Uterus (tissue), 2 donors: ENCODE results near the gene EOMES.

Source experiments
- POLR2A ChIP-seq, 2 donors: fragments of 450-650 bp; IDR thresholded peaks; one replicate each; pipeline ENCODE4 v1.6.1; 2016; ENCODE audit warnings: antibody characterized with exemption in 2 of 2, mild to moderate bottlenecking in 1 of 2, moderate library complexity in 1 of 2
- TF ChIP-seq, protein P1 (sequence below), 4 experiments: fragments of 200-600 bp in 2 of 4; fragments of 450-650 bp in 2 of 4; sonication (generic) in 2 of 4; IDR thresholded peaks; one replicate each; pipeline ENCODE4 v1.5.1; 2016 to 2019; ENCODE audit warnings: antibody characterized with exemption in 4 of 4, mild to moderate bottlenecking in 2 of 4, moderate library complexity in 1 of 4

DNA sequence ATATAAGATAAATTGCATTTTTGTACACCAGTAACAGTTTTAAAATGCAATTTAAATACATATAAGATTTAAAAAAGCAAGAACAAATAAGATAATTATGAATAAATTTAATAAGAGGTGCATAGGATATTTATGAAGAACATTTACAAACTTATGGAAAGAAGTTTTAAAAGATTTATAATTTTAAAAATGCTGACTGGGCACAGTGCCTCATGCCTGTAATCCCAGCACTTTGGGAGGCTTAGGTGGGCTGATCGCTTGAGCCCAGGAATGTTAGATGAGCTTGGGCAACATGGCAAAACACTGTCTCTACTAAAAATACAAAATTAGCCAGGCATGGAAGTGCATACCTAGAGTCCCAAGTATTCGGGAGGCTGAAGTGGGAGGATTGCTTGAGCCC is 37.8 kb downstream of the EOMES start:
- TF ChIP-seq, protein P1, sequence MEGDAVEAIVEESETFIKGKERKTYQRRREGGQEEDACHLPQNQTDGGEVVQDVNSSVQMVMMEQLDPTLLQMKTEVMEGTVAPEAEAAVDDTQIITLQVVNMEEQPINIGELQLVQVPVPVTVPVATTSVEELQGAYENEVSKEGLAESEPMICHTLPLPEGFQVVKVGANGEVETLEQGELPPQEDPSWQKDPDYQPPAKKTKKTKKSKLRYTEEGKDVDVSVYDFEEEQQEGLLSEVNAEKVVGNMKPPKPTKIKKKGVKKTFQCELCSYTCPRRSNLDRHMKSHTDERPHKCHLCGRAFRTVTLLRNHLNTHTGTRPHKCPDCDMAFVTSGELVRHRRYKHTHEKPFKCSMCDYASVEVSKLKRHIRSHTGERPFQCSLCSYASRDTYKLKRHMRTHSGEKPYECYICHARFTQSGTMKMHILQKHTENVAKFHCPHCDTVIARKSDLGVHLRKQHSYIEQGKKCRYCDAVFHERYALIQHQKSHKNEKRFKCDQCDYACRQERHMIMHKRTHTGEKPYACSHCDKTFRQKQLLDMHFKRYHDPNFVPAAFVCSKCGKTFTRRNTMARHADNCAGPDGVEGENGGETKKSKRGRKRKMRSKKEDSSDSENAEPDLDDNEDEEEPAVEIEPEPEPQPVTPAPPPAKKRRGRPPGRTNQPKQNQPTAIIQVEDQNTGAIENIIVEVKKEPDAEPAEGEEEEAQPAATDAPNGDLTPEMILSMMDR (IDR thresholded peaks at IDR 0.05), result no peak
- TF ChIP-seq POLR2A (IDR thresholded peaks at IDR 0.05), result no peak
